Keratinocyte (primary cell): Measurements from ENCODE around the gene MBNL2. TPM values are rescaled to one million over a fixed set of nuclear protein-coding genes. Genes with fewer than 3 reads are reported as not detected.

Experiments used
- DNase-seq: peaks from one replicate; pipeline ENCODE4 v3.0.0-alpha.2; 2011; ENCODE audit warnings: low read depth, missing footprints, low spot score
- FAIRE-seq: peaks from 2 replicates; lab custom pipeline; 2011; peaks lifted over from hg19 to GRCh38; lab: Jason Lieb, UNC
- H2AFZ ChIP-seq: 2 replicates; pipeline ENCODE4 v1.6.0; 2012; ENCODE audit warnings: low read length, control low read depth, inconsistent platforms; ENCODE audit not compliant: control insufficient read depth
- H3K27ac ChIP-seq: 2 replicates; pipeline ENCODE4 v1.5.1; 2011; ENCODE audit warnings: low read length; ENCODE audit not compliant: control insufficient read depth, insufficient read depth
- H3K27me3 ChIP-seq: 3 replicates; pipeline ENCODE4 v1.6.0; 2011; ENCODE audit warnings: low read length; ENCODE audit not compliant: control insufficient read depth, insufficient read depth; ENCODE audit errors: extremely low read depth
- H3K36me3 ChIP-seq, 2 experiments: 2 replicates in 1 of 2; 3 replicates in 1 of 2; pipeline ENCODE4 v1.5.1; 2011; ENCODE audit warnings: low read length in 2 of 2, mild to moderate bottlenecking in 1 of 2; ENCODE audit not compliant: control insufficient read depth in 2 of 2, insufficient read depth in 2 of 2; ENCODE audit errors: extremely low read depth in 1 of 2
- H3K4me1 ChIP-seq: 3 replicates; pipeline ENCODE4 v1.5.1; 2011; ENCODE audit warnings: low read length; ENCODE audit not compliant: control insufficient read depth, insufficient read depth; ENCODE audit errors: extremely low read depth
- H3K4me2 ChIP-seq: 3 replicates; pipeline ENCODE4 v1.6.0; 2011; ENCODE audit warnings: low read depth, low read length; ENCODE audit not compliant: control insufficient read depth, insufficient read depth; ENCODE audit errors: extremely low read depth
- H3K4me3 ChIP-seq, 3 experiments: fragments of 200-600 bp in 1 of 3; sonication (generic) in 1 of 3; 2 replicates in 2 of 3; 3 replicates in 1 of 3; pipeline ENCODE4 v1.5.1; 2011 to 2016; ENCODE audit warnings: low read length in 3 of 3, mild to moderate bottlenecking in 3 of 3, control low read depth in 2 of 3, inconsistent platforms in 1 of 3, low read depth in 1 of 3, mixed read lengths in 1 of 3, mixed run types in 1 of 3, moderate library complexity in 1 of 3; ENCODE audit not compliant: control insufficient read depth in 2 of 3, insufficient read depth in 2 of 3; ENCODE audit errors: extremely low read depth in 1 of 3
- H3K79me2 ChIP-seq: 2 replicates; pipeline ENCODE4 v1.6.0; 2012; ENCODE audit warnings: low read length; ENCODE audit not compliant: control insufficient read depth, insufficient read depth
- H3K9ac ChIP-seq: 3 replicates; pipeline ENCODE4 v1.6.0; 2011; ENCODE audit warnings: low read length; ENCODE audit not compliant: control insufficient read depth, insufficient read depth; ENCODE audit errors: extremely low read depth
- H3K9me1 ChIP-seq: 3 replicates; pipeline ENCODE4 v1.6.0; 2011; ENCODE audit warnings: low read length; ENCODE audit not compliant: control insufficient read depth, insufficient read depth; ENCODE audit errors: extremely low read depth
- H3K9me3 ChIP-seq: 2 replicates; pipeline ENCODE4 v1.5.1; 2012; ENCODE audit warnings: low read depth, low read length; ENCODE audit not compliant: control insufficient read depth
- H4K20me1 ChIP-seq: 3 replicates; pipeline ENCODE4 v1.6.0; 2011; ENCODE audit warnings: low read length; ENCODE audit not compliant: control insufficient read depth, insufficient read depth; ENCODE audit errors: extremely low read depth
- EZH2 ChIP-seq: IDR thresholded peaks from one replicate; pipeline ENCODE4 v1.6.1; 2012; ENCODE audit warnings: inconsistent platforms, mild to moderate bottlenecking, low read length, moderate library complexity
- dilution Hi-C: fragments of 300-500 bp; cut with MboI; formaldehyde crosslinking; loops from one replicate; pipeline ENCODE4 v1.7.0; 2020; ENCODE audit warnings: low sequenced_read_pairs; ENCODE audit not compliant: extremely low pct_ligation_motif_present
- polyA plus RNA-seq, 5 experiments: library from polyadenylated mRNA; depleted of rRNA in 3 of 5; stranded (reverse) in 3 of 5; stranded (forward) in 1 of 5; unstranded in 1 of 5; fragments of >200 nt; gene quantifications; 1 replicate in 1 of 5; 2 replicates in 3 of 5; 3 replicates in 1 of 5; pipeline versions ENCODE4 v1.2.1 to v1.2.3, GENCODE V29; 2011 to 2012; ENCODE audit warnings: missing spikeins in 2 of 5, low read depth in 1 of 5, low replicate concordance in 1 of 5
- TF ChIP-seq, protein P1 (sequence below), 3 experiments: IDR thresholded peaks in 1 of 3; conservative IDR thresholded peaks in 1 of 3; optimal IDR thresholded peaks in 1 of 3; 2 replicates in 2 of 3; 3 replicates in 1 of 3; pipeline versions ENCODE3 to v1.5.1; 2011; ENCODE audit warnings: low read length in 3 of 3, mild to moderate bottlenecking in 3 of 3, moderate library complexity in 2 of 3, control low read depth in 1 of 3, inconsistent platforms in 1 of 3; ENCODE audit not compliant: insufficient read depth in 2 of 3; ENCODE audit errors: extremely low read depth in 1 of 3

The MBNL2 gene
- polyA plus RNA-seq, 1 donor (not counting 4 experiments of a cell fraction or from before 2014, with no cell fraction given), result 28.4 TPM

- H3K9ac ChIP-seq, result no peak overlapping the region
- H3K9me3 ChIP-seq, result no peaks in the 10 kb centered on the region
- H2AFZ ChIP-seq, result no peak overlapping the region
- H3K4me2 ChIP-seq, result no peak overlapping the region
- no peaks in the 10 kb centered on the region for H3K27me3 ChIP-seq
- DNase-seq (no peak), FAIRE-seq (no peak)
- H4K20me1 ChIP-seq, result no peaks in the 10 kb centered on the region
- H3K9me1 ChIP-seq, result no peaks in the 10 kb centered on the region
- dilution Hi-C loops, result no loop called here
- H3K27ac ChIP-seq, result no peak overlapping the region
- TF ChIP-seq, protein P1, sequence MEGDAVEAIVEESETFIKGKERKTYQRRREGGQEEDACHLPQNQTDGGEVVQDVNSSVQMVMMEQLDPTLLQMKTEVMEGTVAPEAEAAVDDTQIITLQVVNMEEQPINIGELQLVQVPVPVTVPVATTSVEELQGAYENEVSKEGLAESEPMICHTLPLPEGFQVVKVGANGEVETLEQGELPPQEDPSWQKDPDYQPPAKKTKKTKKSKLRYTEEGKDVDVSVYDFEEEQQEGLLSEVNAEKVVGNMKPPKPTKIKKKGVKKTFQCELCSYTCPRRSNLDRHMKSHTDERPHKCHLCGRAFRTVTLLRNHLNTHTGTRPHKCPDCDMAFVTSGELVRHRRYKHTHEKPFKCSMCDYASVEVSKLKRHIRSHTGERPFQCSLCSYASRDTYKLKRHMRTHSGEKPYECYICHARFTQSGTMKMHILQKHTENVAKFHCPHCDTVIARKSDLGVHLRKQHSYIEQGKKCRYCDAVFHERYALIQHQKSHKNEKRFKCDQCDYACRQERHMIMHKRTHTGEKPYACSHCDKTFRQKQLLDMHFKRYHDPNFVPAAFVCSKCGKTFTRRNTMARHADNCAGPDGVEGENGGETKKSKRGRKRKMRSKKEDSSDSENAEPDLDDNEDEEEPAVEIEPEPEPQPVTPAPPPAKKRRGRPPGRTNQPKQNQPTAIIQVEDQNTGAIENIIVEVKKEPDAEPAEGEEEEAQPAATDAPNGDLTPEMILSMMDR (optimal IDR thresholded peaks at IDR 0.05 in 1 of 3, IDR thresholded peaks at IDR 0.05 in 1 of 3, conservative IDR thresholded peaks at IDR 0.05 in 1 of 3; ENCODE audit: extremely low read depth in 1 of 3, insufficient read depth in 2 of 3, low read length in 3 of 3), result no peak
- TF ChIP-seq EZH2, result no peak
- H3K79me2 ChIP-seq, result no peaks in the 10 kb centered on the region
- no peaks in the 10 kb centered on the region for H3K4me1 ChIP-seq
- H3K36me3 ChIP-seq, result no peaks in the 10 kb centered on the region
- H3K4me3 ChIP-seq, result no peak overlapping the region
Observed at GRCh38 chr13:97423300-97424045, 201.3 kb downstream of the MBNL2 start.

DNA sequence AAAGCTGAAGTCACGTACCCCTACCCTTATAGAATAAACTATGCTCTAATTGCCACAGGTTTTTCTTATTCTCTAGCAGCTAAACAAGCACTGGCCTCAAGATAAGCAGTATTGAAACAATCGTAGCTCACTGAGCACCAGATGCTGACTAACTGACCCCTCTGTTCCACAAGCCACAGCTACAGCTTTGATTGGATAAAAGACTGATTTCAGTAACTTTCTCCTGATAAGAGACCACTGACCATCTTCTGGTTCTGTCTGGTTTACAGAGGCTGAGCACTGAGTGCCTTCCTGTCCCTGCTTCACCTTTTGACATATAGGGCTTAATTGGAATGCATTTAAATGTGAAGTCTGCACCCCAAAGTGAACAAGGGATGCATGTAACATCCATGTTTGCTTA lies 203.5 kb downstream of the MBNL2 start:
- Histone ChIP-seq H3K79me2 (no peaks in the 10 kb centered on the region), H3K9me3 (no peaks in the 10 kb centered on the region), H3K4me3 (no peak overlapping the region), H3K4me1 (no peaks in the 10 kb centered on the region), H3K9ac (no peak overlapping the region), H3K36me3 (no peaks in the 10 kb centered on the region), H3K9me1 (no peaks in the 10 kb centered on the region), H3K4me2 (no peak overlapping the region), H4K20me1 (no peaks in the 10 kb centered on the region), H3K27me3 (no peaks in the 10 kb centered on the region), H2AFZ (no peak overlapping the region), H3K27ac (no peak overlapping the region)
- TF ChIP-seq, protein P1 (optimal IDR thresholded peaks at IDR 0.05 in 1 of 3, IDR thresholded peaks at IDR 0.05 in 1 of 3, conservative IDR thresholded peaks at IDR 0.05 in 1 of 3; ENCODE audit: extremely low read depth in 1 of 3, insufficient read depth in 2 of 3, low read length in 3 of 3), result no peak
- TF ChIP-seq EZH2, result no peak
- DNase-seq (no peak), FAIRE-seq (no peak)
- dilution Hi-C loops, result no loop called here
